Heart left ventricle (tissue), 16 donors: Measurements from ENCODE around the gene RNF121. TPM values are rescaled to one million over a fixed set of nuclear protein-coding genes. Genes with fewer than 3 reads are reported as not detected.

Experiments used
- ATAC-seq, 4 donors: fragments of 200-7000 bp; cut with Tn5 transposase; one replicate each; pipeline ENCODE4 v1.9.1; 2020 to 2022; ENCODE audit warnings: moderate library complexity in 4 of 4, mild to moderate bottlenecking in 3 of 4, moderate number of reproducible peaks in 1 of 4
- DNase-seq, 5 donors: peaks; one replicate each; pipeline ENCODE4 v3.0.0-alpha.2; 2020
- H3K27ac ChIP-seq, 12 donors: fragments of 200-600 bp; sonication (generic) in 4 of 12; one replicate each; pipeline versions ENCODE4 v1.5.0 to v1.8.0; 2016 to 2022; ENCODE audit warnings: mild to moderate bottlenecking in 2 of 12
- H3K27me3 ChIP-seq, 9 donors: fragments of 200-600 bp; sonication (generic) in 2 of 9; one replicate each; pipeline versions ENCODE4 v1.5.1 to v1.8.0; 2016 to 2022; ENCODE audit warnings: mild to moderate bottlenecking in 3 of 9
- H3K36me3 ChIP-seq, 9 donors: fragments of 200-600 bp; sonication (generic) in 2 of 9; one replicate each; pipeline versions ENCODE4 v1.5.0 to v1.8.0; 2018 to 2022; ENCODE audit warnings: mild to moderate bottlenecking in 2 of 9
- H3K4me1 ChIP-seq, 12 donors: fragments of 200-600 bp; sonication (generic) in 4 of 12; one replicate each; pipeline versions ENCODE4 v1.5.0 to v1.8.0; 2016 to 2022; ENCODE audit warnings: mild to moderate bottlenecking in 3 of 12
- H3K4me3 ChIP-seq, 12 donors: fragments of 200-600 bp; sonication (generic) in 4 of 12; one replicate each; pipeline versions ENCODE4 v1.5.0 to v1.8.0; 2017 to 2022; ENCODE audit warnings: mild to moderate bottlenecking in 9 of 12, moderate library complexity in 4 of 12
- H3K9me3 ChIP-seq, 12 donors: fragments of 200-600 bp; sonication (generic) in 4 of 12; one replicate each; pipeline versions ENCODE4 v1.5.0 to v1.8.0; 2016 to 2022; ENCODE audit warnings: mild to moderate bottlenecking in 1 of 12
- POLR2A ChIP-seq, 2 donors: fragments of 450-650 bp; IDR thresholded peaks; one replicate each; pipeline ENCODE4 v1.6.1; 2017; ENCODE audit warnings: antibody characterized with exemption in 2 of 2, mild to moderate bottlenecking in 2 of 2, moderate library complexity in 2 of 2
- WGBS, 4 donors: extraction: QIAGEN DNeasy Blood & Tissue Kit in 2 of 4; methylation state at CpG; one replicate each; pipeline versions ENCODE4 v1.1.5 to v1.1.7; 2013 to 2018; 5-methylcytosine and 5-hydroxymethylcytosine counted together
- intact Hi-C, 10 donors: fragments of 100-400 bp; cut with DNase I; formaldehyde crosslinking; loops; one replicate each; pipeline versions ENCODE4 v1.11.1 to v1.14.2; 2022
- polyA plus RNA-seq, 2 donors: library from polyadenylated mRNA; stranded (reverse); fragments of 200-250 nt; gene quantifications; one replicate each; pipeline ENCODE4 v1.2.3, GENCODE V29; 2013
- total RNA-seq, 9 donors: library from RNA; depleted of rRNA in 2 of 9; stranded (reverse); fragments of >200 nt in 2 of 9; fragmentation: NEBNext Ultra II Directional in 3 of 9; extraction: Animal tissue kit (Norgen Biotek cat#: 25700) in 3 of 9; gene quantifications; one replicate each; pipeline versions ENCODE4 v1.1.0 to v1.2.4, GENCODE V29; 2016 to 2023
- TF ChIP-seq, protein P1 (sequence below), 12 donors: fragments of 200-600 bp; sonication (generic) in 4 of 12; IDR thresholded peaks; one replicate each; pipeline versions ENCODE4 v1.5.0 to v1.8.0; 2018 to 2022; ENCODE audit warnings: antibody characterized with exemption in 12 of 12, mild to moderate bottlenecking in 5 of 12
- donor health status: ischemic (EF 13 %, LVEDD 7.1; RV severe dilation, severe dysfunction).
- donor health status: healthy with polysubstance abuse.
- donor health status: DM: no; HTN: yes; CAD: no.
- donor health status: DM: no; HTN: no; CAD: no.
- donor health status: ischemic (EF 25% LVEDD 6.9; RV normal size, moderate dysfunction).
- donor health status: ischemic (EF 25% LVEDD 5.7; RV mildly dilated, moderate dysfunction).
- donor health status: healthy.
- donor health status: DM: yes; HTN: yes; CAD: no.
- donor health status: ischemic (EF 35%, LVEDD 5.7; RV mildly dilated, moderate dysfunction).
- donor health status: nonischemic (EF 11% LVEDD 7.7; RV severe dilation, severe dysfunction).
- donor health status: DM: yes; HTN: yes; CAD: no.
- donor health status: PGD.
- donor health status: ischemic (EF 29% LVEDD 5.4; RV normal size, mild dysfunction).
- donor health status: nonischemic (EF 23%, LVEDD 6.1; RV moderate dilation, normal function).

RNF121 gene
- total and polyA plus RNA-seq, 11 donors, result 8.0 to 45.3 (median 22.0) TPM

DNA sequence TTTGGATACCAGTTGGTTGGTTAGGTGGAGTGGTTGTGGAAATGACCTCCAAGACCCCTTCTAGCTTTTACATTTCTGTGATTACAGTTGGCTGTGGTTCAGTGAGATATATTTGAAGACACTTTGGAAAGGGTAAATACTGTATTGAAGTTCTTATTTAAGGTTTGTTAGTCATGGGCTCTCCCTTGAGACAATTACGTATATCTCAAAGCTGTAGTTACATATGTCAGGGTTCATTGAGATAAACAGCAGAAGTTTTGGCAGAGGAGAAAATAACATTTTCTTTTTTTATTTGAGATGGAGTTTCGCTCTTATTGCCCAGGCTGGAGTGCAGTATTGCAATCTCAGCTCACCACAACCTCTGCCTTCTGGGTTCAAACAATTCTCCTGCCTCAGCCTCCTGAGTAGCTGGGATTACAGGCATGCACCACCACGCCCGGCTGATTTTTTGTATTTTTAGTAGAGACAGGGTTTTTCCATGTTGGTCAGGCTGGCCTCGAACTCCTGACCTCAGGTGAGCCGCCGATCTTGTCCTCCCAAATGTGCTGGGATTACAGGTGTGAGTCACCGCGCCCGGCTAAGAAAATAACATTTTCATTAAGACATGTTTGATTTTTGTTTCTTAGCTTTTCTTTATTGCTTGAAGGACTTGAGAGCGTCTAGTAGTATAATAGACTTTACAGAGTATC is 1.9 kb downstream of the RNF121 start:
- no peak overlapping the region for H3K27ac ChIP-seq
- peaks cover 4 to 60% (median 33%) of the 10 kb centered on the region in 12 donors for H3K4me1 ChIP-seq
- WGBS, 4 donors, result 71 to 84% (median 75%) methylated on average over 11 of the region's 11 CpGs
- no peaks in the 10 kb centered on the region for H3K27me3 ChIP-seq
- DNase-seq, result no peak
- H3K36me3 ChIP-seq, result peaks cover 0 to 3% (median 0%) of the 10 kb centered on the region in 9 donors
- H3K4me3 ChIP-seq, result peak overlapping the region in 2 of 12 donors; percentile 67 to 70
- no peak for ATAC-seq
- intact Hi-C loops, result no loop called here
- no peaks in the 10 kb centered on the region for H3K9me3 ChIP-seq
- TF ChIP-seq POLR2A (IDR thresholded peaks at IDR 0.05), result no peak
- TF ChIP-seq, protein P1, sequence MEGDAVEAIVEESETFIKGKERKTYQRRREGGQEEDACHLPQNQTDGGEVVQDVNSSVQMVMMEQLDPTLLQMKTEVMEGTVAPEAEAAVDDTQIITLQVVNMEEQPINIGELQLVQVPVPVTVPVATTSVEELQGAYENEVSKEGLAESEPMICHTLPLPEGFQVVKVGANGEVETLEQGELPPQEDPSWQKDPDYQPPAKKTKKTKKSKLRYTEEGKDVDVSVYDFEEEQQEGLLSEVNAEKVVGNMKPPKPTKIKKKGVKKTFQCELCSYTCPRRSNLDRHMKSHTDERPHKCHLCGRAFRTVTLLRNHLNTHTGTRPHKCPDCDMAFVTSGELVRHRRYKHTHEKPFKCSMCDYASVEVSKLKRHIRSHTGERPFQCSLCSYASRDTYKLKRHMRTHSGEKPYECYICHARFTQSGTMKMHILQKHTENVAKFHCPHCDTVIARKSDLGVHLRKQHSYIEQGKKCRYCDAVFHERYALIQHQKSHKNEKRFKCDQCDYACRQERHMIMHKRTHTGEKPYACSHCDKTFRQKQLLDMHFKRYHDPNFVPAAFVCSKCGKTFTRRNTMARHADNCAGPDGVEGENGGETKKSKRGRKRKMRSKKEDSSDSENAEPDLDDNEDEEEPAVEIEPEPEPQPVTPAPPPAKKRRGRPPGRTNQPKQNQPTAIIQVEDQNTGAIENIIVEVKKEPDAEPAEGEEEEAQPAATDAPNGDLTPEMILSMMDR (IDR thresholded peaks at IDR 0.05), result no peak

DNA sequence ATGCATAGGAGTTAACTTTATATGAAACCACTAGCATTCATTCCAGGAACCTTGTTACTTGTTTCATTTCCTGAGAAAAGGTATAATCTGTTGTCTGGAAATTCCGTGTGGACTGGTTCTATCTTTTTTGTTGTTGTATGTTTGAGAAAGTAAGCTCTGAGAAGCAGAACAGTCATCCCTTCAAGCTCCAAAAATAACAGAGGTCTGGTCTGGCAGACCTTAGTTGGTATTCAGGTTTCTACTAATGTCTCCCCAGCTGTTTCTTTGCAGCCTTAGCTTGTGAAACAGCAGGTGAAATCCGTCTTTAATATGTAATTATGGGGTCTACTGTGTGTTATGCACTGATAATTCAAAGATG is 2.4 kb downstream of the RNF121 start:
- H3K36me3 ChIP-seq, result no peaks in the 10 kb centered on the region
- TF ChIP-seq POLR2A (IDR thresholded peaks at IDR 0.05), result no peak
- TF ChIP-seq, protein P1 (IDR thresholded peaks at IDR 0.05), result no peak
- intact Hi-C loops, result no loop called here
- 45 to 62% (median 51%) methylated on average over 2 of the region's 2 CpGs for WGBS, 4 donors
- no peaks in the 10 kb centered on the region for H3K27me3 ChIP-seq
- ATAC-seq, result no peak
- H3K9me3 ChIP-seq, result no peaks in the 10 kb centered on the region
- peaks cover 4 to 60% (median 33%) of the 10 kb centered on the region in 12 donors for H3K4me1 ChIP-seq
- no peak overlapping the region for H3K27ac ChIP-seq
- no peak for DNase-seq
- no peak overlapping the region for H3K4me3 ChIP-seq

DNA sequence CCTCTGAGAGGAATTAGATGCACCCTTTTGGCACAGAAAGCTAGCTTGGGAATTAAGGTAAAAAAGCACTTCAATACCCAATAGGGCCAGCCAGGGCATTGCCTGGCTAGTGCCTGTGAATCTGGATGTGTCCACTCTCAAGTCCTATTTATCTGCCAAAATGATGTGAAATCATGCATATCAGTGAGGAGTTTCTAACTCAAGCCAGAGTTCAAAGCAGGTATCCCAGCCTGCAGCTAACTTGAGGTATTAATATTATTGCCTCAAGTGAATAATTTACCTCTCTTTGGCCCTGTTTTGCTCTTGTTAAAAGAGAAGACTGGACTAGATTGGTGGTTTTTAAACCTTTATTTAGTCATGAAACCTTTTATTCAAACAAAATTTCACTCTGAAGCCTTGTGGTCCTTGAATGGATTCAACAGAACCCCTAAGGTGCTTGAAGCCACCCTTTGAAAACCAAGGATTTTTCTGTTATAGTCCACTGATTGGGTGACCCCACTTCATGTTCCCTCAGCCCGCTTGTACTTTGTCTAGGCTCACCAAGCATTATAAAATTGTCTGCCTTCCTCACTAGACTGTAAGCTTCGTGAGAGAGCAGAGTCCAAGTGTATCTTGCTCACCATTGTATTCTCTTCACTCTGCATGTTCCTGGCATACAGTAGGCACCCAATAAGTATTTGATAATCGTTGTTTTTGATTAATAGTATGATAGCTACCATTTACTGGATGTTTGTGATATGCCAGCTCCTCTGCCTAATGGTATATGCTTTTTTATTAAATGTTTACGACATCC is 4.5 kb downstream of the RNF121 start:
- no peaks in the 10 kb centered on the region for H3K9me3 ChIP-seq
- ATAC-seq (no peak), DNase-seq (no peak)
- TF ChIP-seq, protein P1 (IDR thresholded peaks at IDR 0.05), result no peak
- no peak for TF ChIP-seq POLR2A (IDR thresholded peaks at IDR 0.05)
- H3K27me3 ChIP-seq, result no peaks in the 10 kb centered on the region
- H3K36me3 ChIP-seq, result peaks cover 0 to under 1% (median 0%) of the 10 kb centered on the region in 9 donors
- H3K27ac ChIP-seq, result no peak overlapping the region
- H3K4me3 ChIP-seq, result no peak overlapping the region
- peaks cover 4 to 65% (median 36%) of the 10 kb centered on the region in 12 donors for H3K4me1 ChIP-seq
- intact Hi-C loops, result no loop called here
- 84 to 91% (median 88%) methylated on average over 4 of the region's 4 CpGs for whole genome bisulfite sequencing, 4 donors

DNA sequence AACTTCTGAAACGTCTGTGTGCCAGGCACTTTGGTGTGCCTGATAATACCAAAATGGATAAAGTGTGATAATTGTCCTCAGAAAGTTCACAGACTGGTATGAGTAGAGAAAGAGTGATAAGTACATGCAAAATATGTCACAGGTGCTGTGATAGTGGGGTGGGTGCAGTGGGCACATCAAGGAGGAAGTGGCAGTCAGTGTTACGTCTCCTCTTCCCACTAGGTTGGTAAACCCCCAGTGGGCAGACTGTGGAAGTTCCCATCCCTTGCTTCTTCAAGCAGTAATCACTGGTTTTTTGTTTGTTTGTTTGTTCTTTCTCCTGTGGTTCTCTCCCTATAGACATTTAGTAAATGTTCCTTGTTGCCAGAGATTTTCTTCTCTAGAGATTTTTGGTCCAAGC is 5.4 kb downstream of the RNF121 start:
- H3K9me3 ChIP-seq, result no peaks in the 10 kb centered on the region
- no peak overlapping the region for H3K27ac ChIP-seq
- peaks cover 4 to 65% (median 37%) of the 10 kb centered on the region in 12 donors for H3K4me1 ChIP-seq
- ATAC-seq (no peak), DNase-seq (no peak)
- peaks cover 0 to 6% (median 0%) of the 10 kb centered on the region in 9 donors for H3K36me3 ChIP-seq
- TF ChIP-seq POLR2A (IDR thresholded peaks at IDR 0.05), result no peak
- TF ChIP-seq, protein P1 (IDR thresholded peaks at IDR 0.05), result no peak
- intact Hi-C loops, result no loop called here
- no peaks in the 10 kb centered on the region for H3K27me3 ChIP-seq
- WGBS, 4 donors, result 41 to 52% (median 47%) methylated on average over 2 of the region's 2 CpGs
- no peak overlapping the region for H3K4me3 ChIP-seq
